Spleen (tissue), 7 donors: ENCODE data around the gene DPYD.

Experiments used
- CTCF ChIP-seq, 11 experiments: fragments of 200-600 bp in 7 of 11; fragments of 450-650 bp in 4 of 11; sonication (generic) in 4 of 11; IDR thresholded peaks in 8 of 11; conservative IDR thresholded peaks in 3 of 11; 1 replicate in 7 of 11; 2 replicates in 4 of 11; pipeline versions ENCODE4 v1.4.0 to v1.8.0; 2016 to 2021; ENCODE audit warnings: antibody characterized with exemption in 11 of 11, inconsistent platforms in 4 of 11, mild to moderate bottlenecking in 1 of 11
- POLR2A ChIP-seq, 3 donors: fragments of 450-650 bp; IDR thresholded peaks; one replicate each; pipeline ENCODE4 v1.5.1; 2017; ENCODE audit warnings: antibody characterized with exemption in 3 of 3, mild to moderate bottlenecking in 1 of 3
- donor health status: DM: no; HTN: no; CAD: no; lungs with moderate emphysema.
- donor health status: DM: no; HTN: no; CAD: no.
- donor health status: DM: no; HTN: no; CAD: no.

GRCh38 chr1:97340951-97341350 is 579.9 kb downstream of the DPYD start:
- no peak for TF ChIP-seq POLR2A (IDR thresholded peaks at IDR 0.05)
- no peak for TF ChIP-seq CTCF (IDR thresholded peaks at IDR 0.05 in 8 of 11, conservative IDR thresholded peaks at IDR 0.05 in 3 of 11)
